GM06990 (cell line): ENCODE measurements around the gene SDK2.
"Not testable (repeated sequence)": the region's sequence is repeated elsewhere in the genome, so short reads cannot be mapped to it uniquely, and the experiment has no call there.

Source experiments
- DNase-seq: peaks from one replicate; pipeline ENCODE4 v3.0.0-alpha.2; 2011; ENCODE audit not compliant: insufficient read length; ENCODE audit errors: extremely low read depth
- H3K27me3 ChIP-seq: replicated peaks from 2 replicates; pipeline ENCODE4 v1.6.0; 2011; ENCODE audit warnings: low read length; ENCODE audit not compliant: control insufficient read depth, insufficient read depth
- H3K36me3 ChIP-seq: 2 replicates; pipeline ENCODE4 v1.5.1; 2011; ENCODE audit warnings: low read length; ENCODE audit not compliant: control insufficient read depth, insufficient read depth
- H3K4me3 ChIP-seq: replicated peaks from 2 replicates; pipeline ENCODE4 v1.5.1; 2011; ENCODE audit warnings: low read depth, mild to moderate bottlenecking, control low read depth, low read length
- CTCF ChIP-seq: IDR thresholded peaks from 2 replicates; pipeline ENCODE4 v1.5.1; 2011; ENCODE audit warnings: low read length, control low read depth, mild to moderate bottlenecking, inconsistent platforms; ENCODE audit not compliant: insufficient read depth, poor library complexity, severe bottlenecking

The SDK2 gene

GRCh38 chr17:73378974-73379470 is 265.2 kb downstream of the SDK2 start:
- no peaks in the 10 kb centered on the region; the same call in 1 of the 2 replicates for H3K27me3 ChIP-seq
- DNase-seq, result no peak
- no peak overlapping the region for H3K4me3 ChIP-seq
- no peaks in the 10 kb centered on the region for H3K36me3 ChIP-seq
- no peak for TF ChIP-seq CTCF

- Histone ChIP-seq H3K27me3 (no peaks in the 10 kb centered on the region; the same call in 1 of the 2 replicates), H3K36me3 (no peaks in the 10 kb centered on the region), H3K4me3 (no peak overlapping the region)
- no peak for DNase-seq
- no peak for TF ChIP-seq CTCF
Observed at GRCh38 chr17:73376636-73377035, 267.6 kb downstream of the SDK2 start.

- TF ChIP-seq CTCF, result no peak
- Histone ChIP-seq H3K36me3 (no peaks in the 10 kb centered on the region), H3K4me3 (no peak overlapping the region), H3K27me3 (no peaks in the 10 kb centered on the region; the same call in 1 of the 2 replicates)
- DNase-seq, result no peak
Observed at GRCh38 chr17:73376152-73376551, 268.1 kb downstream of the SDK2 start.

- no peak for DNase-seq
- Histone ChIP-seq H3K4me3 (no peak overlapping the region), H3K27me3 (no peaks in the 10 kb centered on the region; the same call in 1 of the 2 replicates), H3K36me3 (no peaks in the 10 kb centered on the region)
- no peak for TF ChIP-seq CTCF
Observed at GRCh38 chr17:73371836-73372235, 272.4 kb downstream of the SDK2 start.

GRCh38 chr17:73371285-73371684 is 273.0 kb downstream of the SDK2 start:
- no peak overlapping the region for H3K4me3 ChIP-seq
- no peaks in the 10 kb centered on the region; the same call in 1 of the 2 replicates for H3K27me3 ChIP-seq
- no peaks in the 10 kb centered on the region for H3K36me3 ChIP-seq
- no peak for TF ChIP-seq CTCF
- DNase-seq, result no peak

- not testable (repeated sequence) for H3K27me3 ChIP-seq, H3K36me3 ChIP-seq, H3K4me3 ChIP-seq
- peak; percentile 30 for DNase-seq
- TF ChIP-seq CTCF, result peak; percentile 73
Observed at GRCh38 chr17:73369817-73370490, 274.3 kb downstream of the SDK2 start.
